Spleen (tissue), 11 donors: ENCODE data around the gene USHBP1. TPM values are rescaled to one million over a fixed set of nuclear protein-coding genes. Genes with fewer than 3 reads are reported as not detected.
A peak's percentile ranks its signal among the peaks of the same experiment; 100 is the strongest.

Experiments used
- DNase-seq: peaks from one replicate; pipeline ENCODE4 v3.0.0-alpha.2; 2020
- H3K27ac ChIP-seq, 8 donors: fragments of 200-600 bp; sonication (generic) in 7 of 8; 1 replicate in 4 of 8; 2 replicates in 4 of 8; pipeline versions ENCODE4 v1.5.0 to v1.8.0; 2016 to 2021; ENCODE audit warnings: inconsistent platforms in 4 of 8, mild to moderate bottlenecking in 4 of 8, moderate library complexity in 1 of 8
- H3K27me3 ChIP-seq, 7 donors: fragments of 200-600 bp; sonication (generic) in 6 of 7; replicated peaks in 1 of 7; 1 replicate in 4 of 7; 2 replicates in 3 of 7; pipeline versions ENCODE4 v1.5.0 to v1.8.0; 2016 to 2021; ENCODE audit warnings: inconsistent platforms in 3 of 7, mild to moderate bottlenecking in 1 of 7
- H3K36me3 ChIP-seq, 6 donors: fragments of 200-600 bp; sonication (generic) in 5 of 6; 1 replicate in 4 of 6; 2 replicates in 2 of 6; pipeline versions ENCODE4 v1.5.0 to v1.8.0; 2016 to 2021; ENCODE audit warnings: inconsistent platforms in 2 of 6
- H3K4me1 ChIP-seq, 6 donors: fragments of 200-600 bp; sonication (generic) in 5 of 6; 1 replicate in 3 of 6; 2 replicates in 3 of 6; pipeline versions ENCODE4 v1.5.0 to v1.8.0; 2016 to 2021; ENCODE audit warnings: inconsistent platforms in 3 of 6
- H3K4me3 ChIP-seq, 8 donors: fragments of 200-600 bp; sonication (generic) in 7 of 8; 1 replicate in 4 of 8; 2 replicates in 4 of 8; pipeline versions ENCODE4 v1.5.0 to v1.8.0; 2016 to 2021; ENCODE audit warnings: inconsistent platforms in 4 of 8, mild to moderate bottlenecking in 4 of 8, moderate library complexity in 2 of 8
- H3K9me3 ChIP-seq, 8 donors: fragments of 200-600 bp; sonication (generic) in 7 of 8; 1 replicate in 4 of 8; 2 replicates in 4 of 8; pipeline versions ENCODE4 v1.5.0 to v1.8.0; 2016 to 2021; ENCODE audit warnings: inconsistent platforms in 4 of 8
- CTCF ChIP-seq, 11 experiments: fragments of 200-600 bp in 7 of 11; fragments of 450-650 bp in 4 of 11; sonication (generic) in 4 of 11; IDR thresholded peaks in 8 of 11; conservative IDR thresholded peaks in 3 of 11; 1 replicate in 7 of 11; 2 replicates in 4 of 11; pipeline versions ENCODE4 v1.4.0 to v1.8.0; 2016 to 2021; ENCODE audit warnings: antibody characterized with exemption in 11 of 11, inconsistent platforms in 4 of 11, mild to moderate bottlenecking in 1 of 11
- POLR2A ChIP-seq, 3 donors: fragments of 450-650 bp; IDR thresholded peaks; one replicate each; pipeline ENCODE4 v1.5.1; 2017; ENCODE audit warnings: antibody characterized with exemption in 3 of 3, mild to moderate bottlenecking in 1 of 3
- POLR2AphosphoS5 ChIP-seq, 3 donors: sonication (generic); formaldehyde crosslinking; IDR thresholded peaks; one replicate each; pipeline ENCODE4 v1.5.1; 2017; ENCODE audit warnings: antibody characterized with exemption in 3 of 3
- WGBS, 5 donors: extraction: QIAGEN DNeasy Blood & Tissue Kit in 3 of 5; methylation state at CpG; one replicate each; pipeline versions ENCODE4 v1.1.5 to v1.1.7; 2013 to 2018; 5-methylcytosine and 5-hydroxymethylcytosine counted together
- intact Hi-C: fragments of 100-400 bp; cut with DNase I; formaldehyde crosslinking; loops from one replicate; pipeline ENCODE4 v1.15.0; 2023; ENCODE audit warnings: low total_unique reads
- polyA plus RNA-seq, 3 donors: library from polyadenylated mRNA; stranded (reverse); fragments of 200-250 nt; gene quantifications; one replicate each; pipeline ENCODE4 v1.2.1, GENCODE V29; 2013
- total RNA-seq, 7 donors: library from RNA; depleted of rRNA in 3 of 7; stranded (reverse); fragments of >200 nt in 3 of 7; fragmentation: NEBNext Ultra II Directional in 4 of 7; extraction: Animal tissue kit (Norgen Biotek cat#: 25700) in 4 of 7; gene quantifications; one replicate each; pipeline versions ENCODE4 v1.1.0 to v1.2.1, GENCODE V29; 2016 to 2021
- donor health status: healthy with polysubstance abuse.
- donor health status: DM: no; HTN: no; CAD: no; lungs with moderate emphysema.
- donor health status: DM: no; HTN: no; CAD: no.
- donor health status: Bipolar disorder and iron deficiency.
- donor health status: healthy.
- donor health status: DM: no; HTN: no; CAD: no.
- donor health status: DM: yes; HTN: yes; CAD: no.

The USHBP1 gene
- total and polyA plus RNA-seq, 10 donors = 3.1 to 16.6 (median 8.3) TPM

GRCh38 chr19:17215127-17215971 lies 49.2 kb downstream of the USHBP1 start, which contains the start of gene USE1:
Gene USE1 (plus strand): TSS chr19:17215357. CDS start chr19:17215406, 49 bp downstream.
- peak; percentile 97 for DNase-seq
- Histone ChIP-seq H3K27me3 (no peaks in the 10 kb centered on the region), H3K27ac (peak within 1 kb of the TSS; percentile 86 to 98 (median 96)), H3K9me3 (no peaks in the 10 kb centered on the region), H3K4me1 (peaks cover 4 to 21% (median 17%) of the 10 kb centered on the region in 6 donors), H3K36me3 (peaks cover 0 to 78% (median 54%) of the 10 kb centered on the region in 6 donors), H3K4me3 (peak within 1 kb of the TSS; percentile 58 to 83 (median 64))
- intact Hi-C loops = no loop called here
- TF ChIP-seq CTCF (IDR thresholded peaks at IDR 0.05 in 8 of 11, conservative IDR thresholded peaks at IDR 0.05 in 3 of 11) = peak in 1 of 11 experiments; percentile 16
- TF ChIP-seq POLR2A (IDR thresholded peaks at IDR 0.05) = peak in 1 of 3 donors; percentile 41
- peak; percentile 91 to 95 (median 94) for TF ChIP-seq POLR2AphosphoS5 (IDR thresholded peaks at IDR 0.05)
- WGBS, 5 donors = 3 to 8% (median 5%) methylated on average over 26 to 56 of the region's 56 CpGs

GRCh38 chr19:17214508-17215126 lies 49.9 kb downstream of the USHBP1 start:
- H3K4me3 ChIP-seq = peak overlapping the region; percentile 58 to 83 (median 64)
- TF ChIP-seq POLR2A (IDR thresholded peaks at IDR 0.05) (no peak), CTCF (IDR thresholded peaks at IDR 0.05 in 8 of 11, conservative IDR thresholded peaks at IDR 0.05 in 3 of 11) (peak in 1 of 11 experiments; percentile 20), POLR2AphosphoS5 (IDR thresholded peaks at IDR 0.05) (no peak)
- H3K27me3 ChIP-seq = no peaks in the 10 kb centered on the region
- intact Hi-C loops = no loop called here
- 27 to 37% (median 36%) methylated on average over 15 to 16 of the region's 16 CpGs for WGBS, 5 donors
- H3K27ac ChIP-seq = peak overlapping the region; percentile 86 to 98 (median 96)
- no peaks in the 10 kb centered on the region for H3K9me3 ChIP-seq
- DNase-seq = peak; percentile 75
- H3K36me3 ChIP-seq = peaks cover 0 to 81% (median 59%) of the 10 kb centered on the region in 6 donors
- H3K4me1 ChIP-seq = peaks cover 4 to 24% (median 19%) of the 10 kb centered on the region in 6 donors

GRCh38 chr19:17213334-17213733 lies 51.2 kb downstream of the USHBP1 start:
- Histone ChIP-seq H3K36me3 (peaks cover 0 to 81% (median 62%) of the 10 kb centered on the region in 6 donors), H3K4me3 (no peak overlapping the region), H3K4me1 (peaks cover 4 to 24% (median 20%) of the 10 kb centered on the region in 6 donors), H3K27me3 (no peaks in the 10 kb centered on the region), H3K27ac (peak overlapping the region in 1 of 8 donors; percentile 28), H3K9me3 (no peaks in the 10 kb centered on the region)
- TF ChIP-seq POLR2AphosphoS5 (IDR thresholded peaks at IDR 0.05) = peak in 2 of 3 donors; percentile 12 to 59
- TF ChIP-seq POLR2A (IDR thresholded peaks at IDR 0.05) = no peak
- no peak for TF ChIP-seq CTCF (IDR thresholded peaks at IDR 0.05 in 8 of 11, conservative IDR thresholded peaks at IDR 0.05 in 3 of 11)
- 85 to 91% (median 86%) methylated on average over 3 to 5 of the region's 5 CpGs for WGBS, 5 donors
- DNase-seq = peak; percentile 72
- intact Hi-C loops = no loop called here
